GM19238 (cell line): Measurements from ENCODE around the gene VSIG8.

Experiments used
- DNase-seq: peaks from one replicate; pipeline ENCODE4 v3.0.0; 2011; ENCODE audit warnings: low spot score; ENCODE audit not compliant: insufficient read length

Gene VSIG8

GRCh38 chr1:159884296-159884695, 21.8 kb upstream of the VSIG8 start:
- no peak for DNase-seq

- no peak for DNase-seq
Observed at GRCh38 chr1:159883134-159883533, 20.7 kb upstream of the VSIG8 start.

GRCh38 chr1:159882527-159882862, 20.0 kb upstream of the VSIG8 start:
- DNase-seq = no peak

- DNase-seq = no peak
Observed at GRCh38 chr1:159881622-159882526, 19.4 kb upstream of the VSIG8 start.

GRCh38 chr1:159880430-159880829, 18.0 kb upstream of the VSIG8 start:
- no peak for DNase-seq

GRCh38 chr1:159879977-159880376, 17.5 kb upstream of the VSIG8 start:
- DNase-seq = no peak

GRCh38 chr1:159879136-159879535, 16.7 kb upstream of the VSIG8 start:
- no peak for DNase-seq

GRCh38 chr1:159877695-159878444, 15.4 kb upstream of the VSIG8 start:
- no peak for DNase-seq

- no peak for DNase-seq
Observed at GRCh38 chr1:159873530-159874143, 11.2 kb upstream of the VSIG8 start.

GRCh38 chr1:159872891-159873290, 10.4 kb upstream of the VSIG8 start:
- no peak for DNase-seq

GRCh38 chr1:159870704-159871103, 8.2 kb upstream of the VSIG8 start:
- no peak for DNase-seq

GRCh38 chr1:159869607-159870006, 7.2 kb upstream of the VSIG8 start:
- DNase-seq = no peak

- no peak for DNase-seq
Observed at GRCh38 chr1:159869173-159869572, 6.7 kb upstream of the VSIG8 start.

GRCh38 chr1:159868766-159869165, 6.3 kb upstream of the VSIG8 start:
- no peak for DNase-seq

- DNase-seq = no peak
Observed at GRCh38 chr1:159867664-159868026, 5.2 kb upstream of the VSIG8 start.

- DNase-seq = no peak
Observed at GRCh38 chr1:159866905-159867663, 4.6 kb upstream of the VSIG8 start.

- no peak for DNase-seq
Observed at GRCh38 chr1:159866066-159866465, 3.6 kb upstream of the VSIG8 start.

- DNase-seq = no peak
Observed at GRCh38 chr1:159864262-159864661, 1.8 kb upstream of the VSIG8 start.

GRCh38 chr1:159862031-159862430, 426 bp downstream of the VSIG8 start:
- DNase-seq = no peak

- no peak for DNase-seq
Observed at GRCh38 chr1:159861218-159861617, 1.2 kb downstream of the VSIG8 start.

- no peak for DNase-seq
Observed at GRCh38 chr1:159860456-159860855, 2.0 kb downstream of the VSIG8 start.
